ENCODE results near the gene NEK11. TPM values are rescaled to one million over a fixed set of nuclear protein-coding genes. Genes with fewer than 3 reads are reported as not detected.

NEK11 gene
- total and polyA plus RNA-seq, 11 donors = 0.38 to 4.3 (median 2.1) TPM

DNA sequence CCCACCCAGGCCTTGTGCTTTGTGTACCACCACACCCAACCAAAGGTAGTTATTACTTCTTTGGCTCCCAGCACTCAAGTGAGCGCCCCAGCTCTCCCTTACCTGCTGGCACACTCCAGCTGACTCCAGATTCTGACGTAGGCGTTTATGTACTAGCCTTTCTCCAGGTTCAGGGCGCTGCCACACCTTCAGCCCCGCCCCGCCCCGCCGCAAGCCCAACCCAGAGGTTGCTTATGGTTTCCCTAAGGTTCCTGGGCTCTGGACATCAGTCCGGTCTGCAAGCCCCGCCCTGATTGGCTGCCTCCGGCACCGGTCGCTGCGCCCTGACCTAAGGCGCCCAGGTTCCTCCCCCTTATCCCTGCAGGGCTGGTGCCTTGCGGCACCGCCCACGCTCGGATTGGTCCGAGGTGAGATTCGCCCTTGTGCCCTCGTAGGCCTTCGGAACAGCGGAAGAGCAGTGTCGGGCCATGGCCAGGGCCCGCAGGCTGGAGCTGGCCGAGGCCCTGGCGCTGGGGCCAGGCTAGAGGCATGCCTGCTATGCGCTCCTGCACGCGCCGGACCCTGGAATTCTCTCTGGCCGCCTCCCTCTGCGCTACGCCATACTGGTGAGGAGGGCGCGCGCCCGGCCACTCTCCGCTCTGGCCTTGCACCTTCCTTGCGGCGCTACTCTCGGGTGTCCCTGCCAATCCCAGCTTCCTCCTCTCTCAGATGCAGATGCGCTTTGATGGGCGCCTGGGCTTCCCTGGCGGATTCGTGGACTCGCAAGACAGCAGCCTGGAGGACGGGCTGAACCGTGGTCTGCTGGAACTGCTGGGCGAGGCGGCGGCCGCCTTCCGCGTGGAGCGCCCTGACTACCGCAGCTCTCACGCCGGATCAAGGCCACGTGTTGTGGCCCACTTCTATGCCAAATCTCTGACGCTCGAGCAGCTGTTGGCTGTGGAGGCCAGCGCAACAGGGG, 335.1 kb downstream of the NEK11 start:
- WGBS, 4 donors = 6 to 18% (median 10%) methylated on average over 21 to 64 of the region's 64 CpGs
- ATAC-seq = peak; percentile 93 to 97 (median 96)
- Histone ChIP-seq H3K27ac (peak overlapping the region; percentile 75 to 93 (median 84)), H3K9me3 (no peaks in the 10 kb centered on the region), H3K4me1 (peaks cover 0 to 24% (median 6%) of the 10 kb centered on the region in 12 donors), H3K4me3 (peak overlapping the region; percentile 39 to 69 (median 58)), H3K36me3 (no peaks in the 10 kb centered on the region), H3K27me3 (no peaks in the 10 kb centered on the region)
- intact Hi-C loops (cut with DNase I) = no loop called here
- peak; percentile 83 to 93 (median 91) for DNase-seq
- peak in 1 of 2 donors; percentile 57 for TF ChIP-seq POLR2A (IDR thresholded peaks at IDR 0.05)
- TF ChIP-seq, protein P1, sequence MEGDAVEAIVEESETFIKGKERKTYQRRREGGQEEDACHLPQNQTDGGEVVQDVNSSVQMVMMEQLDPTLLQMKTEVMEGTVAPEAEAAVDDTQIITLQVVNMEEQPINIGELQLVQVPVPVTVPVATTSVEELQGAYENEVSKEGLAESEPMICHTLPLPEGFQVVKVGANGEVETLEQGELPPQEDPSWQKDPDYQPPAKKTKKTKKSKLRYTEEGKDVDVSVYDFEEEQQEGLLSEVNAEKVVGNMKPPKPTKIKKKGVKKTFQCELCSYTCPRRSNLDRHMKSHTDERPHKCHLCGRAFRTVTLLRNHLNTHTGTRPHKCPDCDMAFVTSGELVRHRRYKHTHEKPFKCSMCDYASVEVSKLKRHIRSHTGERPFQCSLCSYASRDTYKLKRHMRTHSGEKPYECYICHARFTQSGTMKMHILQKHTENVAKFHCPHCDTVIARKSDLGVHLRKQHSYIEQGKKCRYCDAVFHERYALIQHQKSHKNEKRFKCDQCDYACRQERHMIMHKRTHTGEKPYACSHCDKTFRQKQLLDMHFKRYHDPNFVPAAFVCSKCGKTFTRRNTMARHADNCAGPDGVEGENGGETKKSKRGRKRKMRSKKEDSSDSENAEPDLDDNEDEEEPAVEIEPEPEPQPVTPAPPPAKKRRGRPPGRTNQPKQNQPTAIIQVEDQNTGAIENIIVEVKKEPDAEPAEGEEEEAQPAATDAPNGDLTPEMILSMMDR (IDR thresholded peaks at IDR 0.05) = peak in 1 of 12 donors; percentile 4

DNA sequence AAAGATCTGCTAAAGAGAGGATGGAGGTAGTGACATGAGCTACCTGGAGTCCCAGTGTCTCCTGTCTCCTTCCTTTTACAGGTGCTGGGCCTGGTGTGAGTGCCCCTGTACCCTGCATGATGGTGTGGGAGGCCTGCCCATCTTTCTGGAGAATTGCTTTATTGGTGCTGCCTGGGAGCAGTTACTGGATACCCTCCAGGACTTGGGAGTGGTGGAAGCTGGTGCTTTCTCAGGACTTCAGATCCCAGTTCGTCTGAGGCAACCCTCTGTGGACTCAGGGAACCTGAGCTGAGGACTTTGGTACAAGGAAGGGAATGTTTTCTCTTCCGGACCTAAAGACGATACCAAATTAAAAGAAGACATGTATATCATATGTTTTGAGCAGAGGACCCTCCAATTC, 336.6 kb downstream of the NEK11 start:
- no peak overlapping the region for H3K27ac ChIP-seq
- no peak overlapping the region for H3K4me3 ChIP-seq
- WGBS, 4 donors = 80 to 94% (median 92%) methylated on average over 3 of the region's 3 CpGs
- ATAC-seq (no peak), DNase-seq (no peak)
- peaks cover 0 to 19% (median 6%) of the 10 kb centered on the region in 12 donors for H3K4me1 ChIP-seq
- intact Hi-C loops (cut with DNase I) = no loop called here
- H3K9me3 ChIP-seq = no peaks in the 10 kb centered on the region
- H3K36me3 ChIP-seq = no peaks in the 10 kb centered on the region
- no peak for TF ChIP-seq POLR2A (IDR thresholded peaks at IDR 0.05)
- TF ChIP-seq, protein P1 (IDR thresholded peaks at IDR 0.05) = no peak
- no peaks in the 10 kb centered on the region for H3K27me3 ChIP-seq

DNA sequence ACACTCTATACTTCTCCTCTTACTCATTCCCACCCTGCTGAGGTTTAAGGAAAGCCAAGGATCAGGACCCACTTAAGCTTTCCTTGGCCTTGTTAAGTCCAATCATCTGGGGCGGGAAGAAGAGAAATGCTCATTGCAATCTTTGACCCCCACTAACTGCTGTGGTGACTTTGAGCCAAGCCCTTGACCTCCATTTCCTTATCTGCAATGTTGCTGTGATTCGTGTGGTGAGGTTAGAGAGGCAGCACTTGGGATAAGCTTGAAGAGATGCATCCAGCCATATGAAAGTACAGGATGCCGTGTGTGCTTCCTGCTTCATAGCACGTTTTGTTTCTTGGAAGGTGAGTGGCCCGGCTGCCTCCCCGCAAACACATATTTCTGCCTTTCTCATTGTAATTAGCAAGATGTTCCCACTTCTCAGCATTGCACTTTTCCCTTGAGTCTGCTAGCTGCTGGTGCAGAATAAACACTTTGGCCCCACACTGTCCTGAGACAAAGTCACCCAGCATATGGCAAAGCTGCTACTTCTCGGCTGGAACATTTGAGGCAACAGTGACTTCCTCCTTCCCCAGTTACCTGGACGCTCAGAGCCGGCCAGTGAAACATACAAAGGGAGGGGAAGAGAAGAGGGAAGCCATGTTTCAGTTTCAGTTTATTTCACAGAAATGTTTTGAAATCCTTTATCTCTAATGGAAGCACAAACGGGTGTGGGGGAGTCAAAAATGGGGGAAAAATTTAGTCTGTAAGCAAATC, 344.4 kb downstream of the NEK11 start:
- peak in 1 of 4 donors; percentile 30 for ATAC-seq
- 46 to 73% (median 66%) methylated on average over 10 of the region's 10 CpGs for WGBS, 4 donors

More for the DNA sequence above, 344.4 kb downstream of the NEK11 start:
- no peaks in the 10 kb centered on the region for H3K9me3 ChIP-seq
- H3K36me3 ChIP-seq = peaks cover 0 to 42% (median 36%) of the 10 kb centered on the region in 9 donors
- no peak for DNase-seq
- TF ChIP-seq, protein P1 (IDR thresholded peaks at IDR 0.05) = no peak
- no peak for TF ChIP-seq POLR2A (IDR thresholded peaks at IDR 0.05)
- intact Hi-C loops (cut with DNase I) = no loop called here
- peak overlapping the region in 1 of 12 donors; percentile 27 for H3K27ac ChIP-seq
- no peak overlapping the region for H3K4me3 ChIP-seq
- peaks cover 0 to 18% (median 0%) of the 10 kb centered on the region in 12 donors for H3K4me1 ChIP-seq
- no peaks in the 10 kb centered on the region for H3K27me3 ChIP-seq
